Thymus (tissue), 11 donors: ENCODE results near the gene POMT2. TPM values are rescaled to one million over a fixed set of nuclear protein-coding genes. Genes with fewer than 3 reads are reported as not detected.

Experiments used
- DNase-seq, 9 donors: peaks; one replicate each; pipeline ENCODE4 v3.0.0-alpha.2; 2013; ENCODE audit warnings: low spot score in 9 of 9, low read depth in 6 of 9, missing footprints in 1 of 9
- H3K27ac ChIP-seq, 2 donors: one replicate each; pipeline ENCODE4 v1.5.1; 2013; ENCODE audit warnings: control low read depth in 1 of 2, low read depth in 1 of 2, low read length in 1 of 2, mild to moderate bottlenecking in 1 of 2, moderate library complexity in 1 of 2
- H3K27me3 ChIP-seq, 2 donors: one replicate each; pipeline ENCODE4 v1.5.1; 2013; ENCODE audit warnings: low read length in 1 of 2; ENCODE audit not compliant: control insufficient read depth in 2 of 2, insufficient read depth in 1 of 2
- H3K36me3 ChIP-seq, 2 donors: one replicate each; pipeline ENCODE4 v1.5.1; 2013; ENCODE audit warnings: low read length in 1 of 2, mild to moderate bottlenecking in 1 of 2, moderate library complexity in 1 of 2; ENCODE audit not compliant: control insufficient read depth in 2 of 2, insufficient read depth in 2 of 2
- H3K4me1 ChIP-seq, 2 donors: one replicate each; pipeline ENCODE4 v1.5.1; 2013; ENCODE audit warnings: low read length in 2 of 2; ENCODE audit not compliant: control insufficient read depth in 2 of 2, insufficient read depth in 2 of 2
- H3K4me3 ChIP-seq, 2 donors: one replicate each; pipeline ENCODE4 v1.5.1; 2013; ENCODE audit warnings: low read length in 2 of 2, control low read depth in 1 of 2, mild to moderate bottlenecking in 1 of 2
- H3K9me3 ChIP-seq, 2 donors: one replicate each; pipeline ENCODE4 v1.5.1; 2013; ENCODE audit warnings: low read length in 1 of 2, mild to moderate bottlenecking in 1 of 2; ENCODE audit not compliant: control insufficient read depth in 2 of 2, insufficient read depth in 1 of 2
- WGBS: extraction: QIAGEN DNeasy Blood & Tissue Kit; methylation state at CpG from one replicate; pipeline ENCODE4 v1.1.7; 2013; 5-methylcytosine and 5-hydroxymethylcytosine counted together
- polyA plus RNA-seq: library from polyadenylated mRNA; stranded (reverse); fragments of 200-250 nt; gene quantifications from one replicate; pipeline ENCODE4 v1.2.3, GENCODE V29; 2013
- total RNA-seq: library from RNA; stranded (reverse); fragments of 120-200 nt; gene quantifications from one replicate; pipeline ENCODE4 v1.2.4, GENCODE V29; 2013
- donor health status: healthy.

POMT2 gene
- total and polyA plus RNA-seq, 2 donors = 3.5 to 11.1 TPM

DNA sequence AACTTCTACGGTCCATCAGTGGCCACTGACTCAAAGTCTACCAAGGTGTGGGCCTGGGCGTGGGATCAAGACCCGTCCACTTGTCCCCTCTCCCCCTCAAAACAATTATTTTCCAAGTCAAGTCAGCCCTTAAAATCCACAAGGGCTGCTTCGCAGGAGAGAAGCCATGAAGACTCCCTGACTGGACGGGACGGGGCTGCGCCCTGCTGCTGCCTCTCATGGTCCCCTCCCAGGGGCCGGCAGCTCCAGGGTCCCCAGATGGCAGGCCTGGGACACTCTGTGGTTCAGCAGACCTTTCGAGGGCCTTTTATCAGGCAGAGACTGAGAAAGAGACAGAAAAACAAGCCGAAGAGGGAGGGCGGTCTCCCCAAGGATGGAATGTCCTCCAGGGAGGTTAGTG is 60.5 kb downstream of the POMT2 start:
- no peak overlapping the region for H3K4me3 ChIP-seq
- no peaks in the 10 kb centered on the region for H3K9me3 ChIP-seq
- 96% methylated on average over 11 of the region's 11 CpGs for WGBS
- no peaks in the 10 kb centered on the region for H3K36me3 ChIP-seq
- DNase-seq = no peak
- no peaks in the 10 kb centered on the region for H3K4me1 ChIP-seq
- H3K27me3 ChIP-seq = no peaks in the 10 kb centered on the region
- no peak overlapping the region for H3K27ac ChIP-seq

DNA sequence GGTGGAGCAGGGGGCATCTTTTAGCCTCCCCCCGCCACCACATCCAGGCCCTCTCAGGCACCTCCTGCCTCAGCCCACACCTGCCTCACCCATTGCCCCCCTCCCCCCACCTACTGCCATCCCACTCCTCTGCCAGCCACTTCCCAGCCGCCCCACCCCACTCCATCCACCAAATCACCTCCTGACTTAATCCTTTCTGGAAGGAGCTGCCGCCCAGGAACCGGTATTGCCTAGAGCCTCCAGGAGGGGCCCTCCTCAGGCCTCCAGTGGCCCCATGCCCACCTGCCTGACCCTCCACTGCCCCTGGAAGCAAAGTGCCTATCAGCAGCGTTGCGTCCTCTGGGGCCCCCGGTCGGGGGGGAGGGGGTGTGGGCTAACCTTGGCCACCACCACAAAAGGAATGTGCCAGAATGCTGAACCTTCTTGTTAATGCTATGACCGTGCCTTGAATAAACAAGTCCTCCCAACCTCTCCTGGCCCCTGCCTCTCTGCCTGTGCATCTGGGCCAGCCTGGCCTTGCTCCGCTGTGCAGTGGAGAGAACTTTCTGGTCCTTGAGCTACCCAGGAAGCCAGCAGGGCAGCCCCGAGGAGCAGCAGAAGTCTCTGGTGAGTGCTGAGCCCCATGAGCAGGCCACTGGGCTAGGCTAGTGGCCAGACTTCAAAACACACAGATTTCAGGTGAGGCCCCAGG is 61.5 kb downstream of the POMT2 start:
- Histone ChIP-seq H3K27me3 (no peaks in the 10 kb centered on the region), H3K36me3 (no peaks in the 10 kb centered on the region), H3K9me3 (no peaks in the 10 kb centered on the region), H3K4me3 (no peak overlapping the region), H3K27ac (no peak overlapping the region), H3K4me1 (no peaks in the 10 kb centered on the region)
- no peak for DNase-seq
- 96% methylated on average over 11 of the region's 11 CpGs for WGBS

DNA sequence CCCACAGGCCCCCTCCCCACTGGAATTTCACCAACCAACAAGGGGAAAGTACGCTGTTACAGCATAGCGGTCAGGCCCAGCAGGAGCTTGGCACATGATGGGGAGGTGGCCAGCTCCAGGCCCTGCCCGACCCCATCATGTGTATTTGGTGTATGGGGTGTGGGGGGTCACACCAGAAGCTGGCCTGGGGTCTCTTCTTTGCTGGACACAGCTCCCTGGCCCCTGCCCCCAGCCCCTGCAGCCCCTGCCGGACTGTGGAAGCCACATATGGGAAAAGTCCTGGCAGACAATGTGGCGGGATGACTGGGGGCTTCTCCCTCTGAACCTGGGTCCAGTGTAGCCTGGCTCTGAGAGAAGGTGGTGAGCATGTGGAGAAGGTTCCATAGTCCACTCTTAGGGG is 62.1 kb downstream of the POMT2 start:
- Histone ChIP-seq H3K27ac (no peak overlapping the region), H3K27me3 (no peaks in the 10 kb centered on the region), H3K4me3 (no peak overlapping the region), H3K9me3 (no peaks in the 10 kb centered on the region), H3K4me1 (no peaks in the 10 kb centered on the region), H3K36me3 (no peaks in the 10 kb centered on the region)
- 98% methylated on average over 5 of the region's 5 CpGs for WGBS
- no peak for DNase-seq

DNA sequence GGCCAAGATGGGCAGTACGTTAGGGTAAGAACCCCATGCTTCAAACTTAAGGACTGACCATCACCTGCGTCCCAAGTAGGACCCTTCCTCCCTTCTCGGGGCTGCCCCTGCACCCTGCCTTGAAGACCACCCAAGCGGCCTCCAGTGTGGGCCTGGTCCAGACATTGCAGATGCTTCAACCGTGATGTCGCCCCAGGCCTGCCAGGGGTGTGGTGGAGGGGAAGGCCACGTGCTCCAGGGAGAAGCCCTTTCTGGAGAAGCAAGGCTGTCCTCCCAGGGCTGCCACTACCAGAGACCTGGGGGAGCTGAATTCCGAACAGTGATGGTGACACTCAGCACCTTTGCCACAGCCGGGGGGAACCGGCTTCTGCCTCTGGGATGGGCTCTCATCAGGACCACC is 63.0 kb downstream of the POMT2 start:
- Histone ChIP-seq H3K27me3 (no peaks in the 10 kb centered on the region), H3K9me3 (no peaks in the 10 kb centered on the region), H3K4me1 (no peaks in the 10 kb centered on the region), H3K27ac (no peak overlapping the region), H3K36me3 (no peaks in the 10 kb centered on the region), H3K4me3 (no peak overlapping the region)
- 94% methylated on average over 10 of the region's 10 CpGs for WGBS
- DNase-seq = no peak

DNA sequence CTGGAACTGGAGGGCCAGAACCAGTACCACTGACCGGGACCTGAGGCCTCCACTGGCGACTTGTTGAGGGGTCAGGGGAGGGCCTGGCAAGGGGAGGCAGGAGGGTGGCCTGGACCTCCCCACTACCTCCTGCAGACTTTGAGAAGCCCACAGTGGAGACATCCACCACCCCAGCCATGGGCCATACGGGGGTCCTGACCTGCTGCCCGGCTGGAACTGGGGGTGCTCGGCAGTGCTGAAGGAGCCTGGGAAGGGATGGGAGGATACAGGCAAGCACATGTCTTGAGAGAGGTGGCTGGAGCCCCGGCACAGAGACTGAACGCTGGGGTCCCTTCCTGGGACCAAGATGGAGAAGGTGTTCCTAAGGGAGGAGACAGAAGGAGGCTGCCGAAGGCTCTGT is 64.0 kb downstream of the POMT2 start:
- no peaks in the 10 kb centered on the region for H3K27me3 ChIP-seq
- no peak overlapping the region for H3K4me3 ChIP-seq
- 97% methylated on average over 8 of the region's 8 CpGs for WGBS
- DNase-seq = no peak
- no peak overlapping the region for H3K27ac ChIP-seq
- H3K9me3 ChIP-seq = no peaks in the 10 kb centered on the region
- H3K36me3 ChIP-seq = no peaks in the 10 kb centered on the region
- H3K4me1 ChIP-seq = no peaks in the 10 kb centered on the region

DNA sequence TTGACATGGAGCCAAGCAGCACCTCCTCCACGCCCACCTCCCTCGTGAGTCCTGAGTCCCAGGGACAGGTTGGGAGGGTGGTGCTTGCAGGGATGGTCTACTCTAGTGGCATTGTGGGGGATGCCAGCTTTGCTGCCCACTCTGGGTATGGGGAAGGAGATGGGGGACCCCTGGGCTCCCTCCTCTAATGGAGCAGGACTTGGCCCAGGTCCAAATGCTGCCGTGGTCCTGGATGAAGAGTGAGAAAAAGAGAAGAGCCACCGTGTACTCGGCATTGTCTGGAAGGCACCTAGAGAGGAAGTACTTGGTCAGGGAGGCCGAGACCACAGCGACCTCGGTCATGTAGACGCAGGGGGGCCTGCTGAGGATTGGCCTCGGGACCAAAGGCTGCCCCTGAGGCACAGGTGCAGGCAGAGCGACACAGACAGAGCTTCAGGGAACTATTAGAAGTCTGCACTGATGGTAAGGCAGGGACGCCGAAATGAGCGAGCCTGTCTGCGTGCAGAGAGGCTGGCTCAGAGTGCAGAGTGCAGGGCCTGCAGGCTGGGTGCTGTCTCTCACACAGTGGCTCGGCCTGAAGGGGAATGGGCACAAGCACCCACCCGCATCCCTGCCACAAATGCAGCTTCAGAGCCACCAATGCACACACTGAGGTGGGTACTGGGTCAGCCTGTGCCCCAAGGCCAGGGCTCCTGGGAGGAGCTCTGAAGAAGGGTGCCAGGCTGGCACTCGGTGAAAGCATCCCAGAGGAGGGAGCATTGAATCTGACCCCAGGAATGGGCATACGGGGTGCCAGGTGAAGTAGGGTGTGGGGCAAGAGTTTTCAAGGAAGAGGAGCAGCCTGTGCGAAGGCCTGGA is 67.1 kb downstream of the POMT2 start:
- H3K27ac ChIP-seq = no peak overlapping the region
- H3K4me3 ChIP-seq = no peak overlapping the region
- no peaks in the 10 kb centered on the region for H3K9me3 ChIP-seq
- no peaks in the 10 kb centered on the region for H3K36me3 ChIP-seq
- no peaks in the 10 kb centered on the region for H3K4me1 ChIP-seq
- DNase-seq = no peak
- WGBS = 41% methylated on average over 20 of the region's 20 CpGs
- no peaks in the 10 kb centered on the region for H3K27me3 ChIP-seq

DNA sequence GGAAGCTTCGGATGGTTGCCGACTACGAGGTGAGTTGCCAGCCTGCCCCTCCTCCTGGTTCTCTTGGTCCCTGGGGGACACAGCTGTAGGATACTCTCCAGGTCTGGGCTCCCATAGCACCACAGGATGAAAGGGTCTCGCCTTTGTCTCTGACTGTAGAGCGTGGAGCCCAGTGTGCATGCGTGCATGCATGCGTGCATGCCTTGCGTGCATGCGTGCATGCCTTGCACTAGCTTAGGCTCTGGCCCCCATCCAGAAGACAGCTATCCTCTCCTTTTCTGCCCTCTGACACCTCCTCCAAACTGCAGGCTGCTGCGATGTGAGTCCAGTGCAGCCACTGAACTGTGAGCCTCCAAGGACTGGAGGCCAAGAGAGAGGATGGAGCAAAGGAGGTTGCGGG is 68.8 kb downstream of the POMT2 start:
- WGBS = 95% methylated on average over 11 of the region's 11 CpGs
- H3K36me3 ChIP-seq = no peaks in the 10 kb centered on the region
- no peaks in the 10 kb centered on the region for H3K9me3 ChIP-seq
- H3K4me3 ChIP-seq = no peak overlapping the region
- H3K27me3 ChIP-seq = no peaks in the 10 kb centered on the region
- H3K27ac ChIP-seq = no peak overlapping the region
- no peak for DNase-seq
- no peaks in the 10 kb centered on the region for H3K4me1 ChIP-seq

DNA sequence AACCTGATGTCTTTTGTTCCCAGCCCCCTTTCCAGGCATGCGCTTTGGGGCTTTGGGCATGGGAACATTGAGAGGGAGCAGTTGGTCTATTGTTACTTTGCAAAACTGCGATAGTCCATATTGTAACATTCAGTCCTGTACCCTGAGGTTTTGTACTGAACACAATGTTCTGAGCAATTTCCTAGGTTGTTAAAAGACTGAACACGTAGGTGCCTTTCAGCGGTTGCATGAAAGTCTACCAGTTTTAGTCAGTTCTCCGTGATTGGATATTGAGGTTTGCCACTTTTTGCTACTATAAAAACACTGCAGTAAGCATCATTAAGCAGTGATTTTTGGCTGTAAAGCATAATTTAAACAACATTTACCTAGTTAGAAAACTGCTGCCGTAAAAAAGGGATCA is 69.8 kb downstream of the POMT2 start:
- DNase-seq = no peak
- no peaks in the 10 kb centered on the region for H3K36me3 ChIP-seq
- H3K4me3 ChIP-seq = no peak overlapping the region
- H3K4me1 ChIP-seq = no peaks in the 10 kb centered on the region
- H3K27ac ChIP-seq = no peak overlapping the region
- no peaks in the 10 kb centered on the region for H3K27me3 ChIP-seq
- WGBS = 87% methylated on average over 6 of the region's 6 CpGs
- H3K9me3 ChIP-seq = no peaks in the 10 kb centered on the region

DNA sequence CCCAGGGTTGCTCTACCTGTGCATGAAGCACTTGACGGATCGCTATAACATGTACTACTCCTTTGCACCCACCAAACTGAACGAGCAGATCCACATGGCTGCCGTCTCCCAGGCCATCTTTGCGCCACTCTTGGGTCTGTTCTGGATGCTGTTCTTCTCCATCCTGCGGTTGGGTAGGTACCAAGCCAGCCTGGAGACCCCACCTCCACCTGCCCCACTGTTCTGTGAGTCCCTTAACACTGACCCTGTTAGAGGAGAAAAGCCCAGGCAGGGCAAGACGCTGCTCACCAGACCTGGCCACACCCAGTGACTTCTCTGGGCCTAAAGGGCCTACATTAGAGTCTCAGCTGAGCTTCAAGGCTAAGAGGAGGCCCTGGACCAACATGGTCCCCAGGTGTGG is 71.4 kb downstream of the POMT2 start:
- no peaks in the 10 kb centered on the region for H3K36me3 ChIP-seq
- H3K9me3 ChIP-seq = no peaks in the 10 kb centered on the region
- no peak overlapping the region for H3K27ac ChIP-seq
- DNase-seq = no peak
- H3K27me3 ChIP-seq = no peaks in the 10 kb centered on the region
- H3K4me1 ChIP-seq = no peaks in the 10 kb centered on the region
- WGBS = 96% methylated on average over 7 of the region's 7 CpGs
- no peak overlapping the region for H3K4me3 ChIP-seq
